ENCODE data around the gene SLC16A3. TPM values are rescaled to one million over a fixed set of nuclear protein-coding genes. Genes with fewer than 3 reads are reported as not detected.

The SLC16A3 gene
- total and polyA plus RNA-seq, 2 donors from 2014 or later: 28.8 to 85.7 TPM

DNA sequence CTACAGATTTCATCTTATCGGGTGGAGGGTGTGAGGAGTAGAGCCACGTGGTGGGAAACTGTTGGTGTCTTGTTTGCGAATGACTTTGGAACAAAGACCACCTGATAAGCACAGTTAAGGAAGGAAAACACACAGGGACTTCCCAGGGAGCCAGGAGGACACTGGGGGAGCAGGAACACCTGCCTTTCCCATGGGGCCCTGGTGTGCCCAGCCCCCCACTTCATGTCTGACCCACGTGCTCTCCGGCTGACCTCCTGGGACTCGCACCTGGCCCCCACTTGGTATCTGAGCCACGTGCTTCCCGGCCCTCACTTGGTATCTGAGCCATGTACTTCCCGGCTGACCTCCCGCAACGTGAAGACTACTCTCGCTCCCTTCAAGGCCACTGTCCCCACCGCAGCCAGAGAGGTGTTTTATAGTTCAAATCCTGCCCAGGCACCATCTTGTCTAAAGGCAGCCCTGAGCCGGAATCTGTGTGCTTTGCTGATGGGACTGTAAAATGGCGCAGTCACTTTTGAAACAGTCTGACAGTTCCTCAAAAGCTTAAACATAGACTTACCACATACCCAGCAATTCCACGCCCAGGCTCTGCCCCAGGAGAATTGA lies 50.0 kb downstream of the SLC16A3 start:
- FAIRE-seq (no peak), DNase-seq (peak in 1 of 5 donors; percentile 45)
- Histone ChIP-seq H3K9me3 (ENCODE audit: control insufficient read depth in 2 of 3, insufficient read depth in 1 of 3, low read length in 3 of 3) (no peaks in the 10 kb centered on the region), H3K4me3 (ENCODE audit: low read length in 3 of 3) (no peak overlapping the region), H3K4me1 (ENCODE audit: control insufficient read depth in 2 of 3, insufficient read depth in 2 of 3, low read depth in 1 of 3, low read length in 3 of 3) (peaks cover 0 to 19% (median 9%) of the 10 kb centered on the region in 3 donors), H3K27me3 (ENCODE audit: control insufficient read depth, insufficient read depth, low read length) (no peaks in the 10 kb centered on the region), H3K9ac (ENCODE audit: low read length in 3 of 3) (no peak overlapping the region), H3K36me3 (ENCODE audit: control insufficient read depth in 2 of 3, insufficient read depth in 3 of 3, low read length in 3 of 3) (no peaks in the 10 kb centered on the region), H3K27ac (ENCODE audit: low read depth in 2 of 2, low read length in 2 of 2) (no peak overlapping the region)
- TF ChIP-seq, protein P1, sequence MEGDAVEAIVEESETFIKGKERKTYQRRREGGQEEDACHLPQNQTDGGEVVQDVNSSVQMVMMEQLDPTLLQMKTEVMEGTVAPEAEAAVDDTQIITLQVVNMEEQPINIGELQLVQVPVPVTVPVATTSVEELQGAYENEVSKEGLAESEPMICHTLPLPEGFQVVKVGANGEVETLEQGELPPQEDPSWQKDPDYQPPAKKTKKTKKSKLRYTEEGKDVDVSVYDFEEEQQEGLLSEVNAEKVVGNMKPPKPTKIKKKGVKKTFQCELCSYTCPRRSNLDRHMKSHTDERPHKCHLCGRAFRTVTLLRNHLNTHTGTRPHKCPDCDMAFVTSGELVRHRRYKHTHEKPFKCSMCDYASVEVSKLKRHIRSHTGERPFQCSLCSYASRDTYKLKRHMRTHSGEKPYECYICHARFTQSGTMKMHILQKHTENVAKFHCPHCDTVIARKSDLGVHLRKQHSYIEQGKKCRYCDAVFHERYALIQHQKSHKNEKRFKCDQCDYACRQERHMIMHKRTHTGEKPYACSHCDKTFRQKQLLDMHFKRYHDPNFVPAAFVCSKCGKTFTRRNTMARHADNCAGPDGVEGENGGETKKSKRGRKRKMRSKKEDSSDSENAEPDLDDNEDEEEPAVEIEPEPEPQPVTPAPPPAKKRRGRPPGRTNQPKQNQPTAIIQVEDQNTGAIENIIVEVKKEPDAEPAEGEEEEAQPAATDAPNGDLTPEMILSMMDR (IDR thresholded peaks at IDR 0.05; ENCODE audit: borderline replicate concordance, extremely low read depth, insufficient read depth): no peak
- intact Hi-C loops (cut with DNase I): no loop called here

DNA sequence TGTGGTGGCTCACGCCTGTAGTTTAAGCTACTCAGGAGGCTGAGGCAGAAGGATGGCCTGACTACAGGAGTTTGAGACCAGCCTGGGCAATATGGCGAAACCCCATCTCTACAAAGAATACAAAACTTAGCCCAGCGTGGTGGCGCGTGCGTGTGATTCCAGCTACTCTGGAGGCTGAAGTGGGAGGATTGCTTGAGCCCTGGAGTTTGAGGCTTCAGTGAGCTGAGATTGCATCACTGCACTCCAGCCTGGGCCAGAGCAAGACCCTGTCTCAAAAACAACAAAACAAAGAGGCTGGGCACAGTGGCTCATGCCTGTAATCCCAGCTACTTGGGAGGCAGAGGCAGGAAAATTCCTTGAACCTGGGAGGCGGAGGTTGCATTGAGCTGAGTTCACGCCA lies 51.7 kb downstream of the SLC16A3 start:
- Histone ChIP-seq H3K36me3 (ENCODE audit: control insufficient read depth in 2 of 3, insufficient read depth in 3 of 3, low read length in 3 of 3) (no peaks in the 10 kb centered on the region), H3K27me3 (ENCODE audit: control insufficient read depth, insufficient read depth, low read length) (no peaks in the 10 kb centered on the region), H3K4me3 (ENCODE audit: low read length in 3 of 3) (no peak overlapping the region), H3K4me1 (ENCODE audit: control insufficient read depth in 2 of 3, insufficient read depth in 2 of 3, low read depth in 1 of 3, low read length in 3 of 3) (peaks cover 0 to 14% (median 9%) of the 10 kb centered on the region in 3 donors), H3K27ac (ENCODE audit: low read depth in 2 of 2, low read length in 2 of 2) (no peak overlapping the region), H3K9me3 (ENCODE audit: control insufficient read depth in 2 of 3, insufficient read depth in 1 of 3, low read length in 3 of 3) (no peaks in the 10 kb centered on the region), H3K9ac (ENCODE audit: low read length in 3 of 3) (no peak overlapping the region)
- DNase-seq (peak in 1 of 5 donors; percentile 41), FAIRE-seq (no peak)
- intact Hi-C loops (cut with DNase I): no loop called here
- TF ChIP-seq, protein P1 (IDR thresholded peaks at IDR 0.05; ENCODE audit: borderline replicate concordance, extremely low read depth, insufficient read depth): no peak

DNA sequence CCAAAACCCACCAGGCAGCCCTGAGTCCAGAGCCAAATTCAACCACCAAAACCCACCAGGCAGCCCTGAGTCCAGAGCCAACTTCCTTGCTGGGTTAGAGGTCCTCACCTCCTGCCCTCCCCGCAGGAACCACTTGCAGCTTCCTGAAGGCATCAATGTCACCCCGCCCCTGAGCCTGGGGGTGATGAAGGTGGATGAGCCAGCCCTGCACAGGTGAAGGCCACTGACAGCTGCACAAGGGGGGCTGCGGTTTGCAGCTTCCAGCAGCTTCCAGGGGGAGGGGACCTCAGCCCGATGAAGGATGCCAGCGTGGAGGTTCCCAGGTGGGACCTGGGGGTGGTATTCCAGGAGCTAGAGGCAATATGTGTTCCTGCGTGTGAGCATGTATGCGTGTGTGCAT lies 52.2 kb downstream of the SLC16A3 start:
- FAIRE-seq (no peak), DNase-seq (peak in 2 of 5 donors; percentile 45 to 72)
- intact Hi-C loops (cut with DNase I): no loop called here
- Histone ChIP-seq H3K4me3 (ENCODE audit: low read length in 3 of 3) (no peak overlapping the region), H3K27ac (ENCODE audit: low read depth in 2 of 2, low read length in 2 of 2) (no peak overlapping the region), H3K27me3 (ENCODE audit: control insufficient read depth, insufficient read depth, low read length) (no peaks in the 10 kb centered on the region), H3K4me1 (ENCODE audit: control insufficient read depth in 2 of 3, insufficient read depth in 2 of 3, low read depth in 1 of 3, low read length in 3 of 3) (peaks cover 0 to 14% (median 9%) of the 10 kb centered on the region in 3 donors), H3K9ac (ENCODE audit: low read length in 3 of 3) (no peak overlapping the region), H3K36me3 (ENCODE audit: control insufficient read depth in 2 of 3, insufficient read depth in 3 of 3, low read length in 3 of 3) (no peaks in the 10 kb centered on the region), H3K9me3 (ENCODE audit: control insufficient read depth in 2 of 3, insufficient read depth in 1 of 3, low read length in 3 of 3) (no peaks in the 10 kb centered on the region)
- TF ChIP-seq, protein P1 (IDR thresholded peaks at IDR 0.05; ENCODE audit: borderline replicate concordance, extremely low read depth, insufficient read depth): no peak

All from kidney (tissue), 14 donors.